DMS 273 treated with DMSO at 0.1 percent for 48 hours (cell line): Measurements from ENCODE around the gene SMPD1.

ENCODE experiments used
- DNase-seq: peaks from one replicate; lab custom pipeline; 2025; lab: John Stamatoyannopoulos, UW

The SMPD1 gene

DNA sequence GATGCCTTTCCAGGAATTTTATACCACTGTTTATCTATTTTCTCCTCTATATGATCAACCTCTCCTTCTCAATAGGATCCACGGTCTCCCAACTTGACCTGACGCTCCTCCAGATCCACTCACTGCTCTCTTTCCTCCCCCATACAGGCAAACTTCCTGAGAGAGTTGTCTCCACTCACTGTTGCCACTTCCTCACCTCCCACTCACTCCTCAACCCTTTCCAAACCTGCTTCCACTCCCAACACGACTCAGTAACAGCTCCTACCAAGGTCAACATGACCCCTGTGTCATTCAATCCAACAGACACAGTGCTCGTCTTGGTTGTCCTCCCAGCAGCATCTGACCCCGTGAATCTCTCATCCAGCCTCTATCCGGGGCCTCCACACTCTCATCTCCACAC is 25.5 kb downstream of the SMPD1 start:
- DNase-seq = no peak

- DNase-seq = no peak
Measured at GRCh38 chr11:6417907-6418556, 27.8 kb downstream of the SMPD1 start.

DNA sequence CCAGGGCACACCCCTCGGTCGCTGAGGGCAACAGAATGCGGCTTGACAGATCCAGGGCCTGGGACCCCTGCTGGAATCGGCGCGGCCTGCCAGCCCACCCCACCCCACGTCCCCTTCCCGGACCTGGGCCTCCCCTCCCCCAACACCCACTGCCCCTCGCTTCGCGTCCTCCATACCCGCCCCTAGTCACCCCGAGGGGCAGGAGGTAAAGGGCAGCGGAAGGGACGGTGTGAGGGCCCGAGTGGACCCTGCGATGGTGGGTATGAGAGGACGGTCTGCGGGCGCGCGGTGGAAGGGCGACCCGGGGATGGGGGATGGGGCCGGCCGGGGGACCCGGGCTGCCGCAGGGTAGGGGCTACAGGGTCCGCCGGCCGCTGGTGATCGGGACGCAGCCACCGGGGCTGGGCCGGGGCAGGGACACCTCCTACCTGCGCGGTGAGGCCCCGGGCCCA is 28.3 kb downstream of the SMPD1 start:
- no peak for DNase-seq

DNA sequence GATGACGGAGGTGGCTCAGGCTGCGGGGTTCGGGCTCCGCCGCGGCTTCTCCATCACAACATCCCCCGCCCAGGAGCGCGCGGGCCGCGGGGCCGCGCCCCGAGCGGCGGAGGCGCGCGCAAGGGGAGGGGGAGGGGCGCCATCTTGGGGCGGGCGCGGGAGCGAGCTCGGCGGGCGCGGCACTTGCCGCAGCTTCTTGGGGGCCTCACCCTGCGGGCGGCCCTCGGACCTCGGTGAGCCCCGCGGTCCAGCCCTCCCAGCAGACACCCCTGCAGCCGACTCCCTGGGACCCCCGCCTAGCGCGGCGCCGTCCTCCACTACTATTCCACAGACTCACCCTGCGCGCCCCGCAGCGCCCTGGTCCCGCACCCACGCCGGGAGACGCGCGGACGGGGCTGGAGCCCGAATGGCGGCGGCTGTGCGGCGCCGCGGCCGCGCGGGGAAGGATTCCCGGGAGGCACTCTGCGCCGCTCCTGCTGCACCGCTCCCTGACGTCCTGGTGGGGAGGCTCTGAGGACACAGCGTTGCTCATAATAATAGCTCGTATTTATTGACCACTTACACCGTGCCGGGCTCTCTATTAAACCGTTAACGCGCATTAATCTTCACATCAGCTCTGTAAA is 28.8 kb downstream of the SMPD1 start, which contains the start of gene APBB1:
TSS of gene APBB1 (minus strand) at position 86 of the 623 bp plus-strand sequence. CDS start 7,747 bp downstream, outside the sequence.
- DNase-seq = no peak

- no peak for DNase-seq
Measured at GRCh38 chr11:6420677-6421076, 30.4 kb downstream of the SMPD1 start.

DNA sequence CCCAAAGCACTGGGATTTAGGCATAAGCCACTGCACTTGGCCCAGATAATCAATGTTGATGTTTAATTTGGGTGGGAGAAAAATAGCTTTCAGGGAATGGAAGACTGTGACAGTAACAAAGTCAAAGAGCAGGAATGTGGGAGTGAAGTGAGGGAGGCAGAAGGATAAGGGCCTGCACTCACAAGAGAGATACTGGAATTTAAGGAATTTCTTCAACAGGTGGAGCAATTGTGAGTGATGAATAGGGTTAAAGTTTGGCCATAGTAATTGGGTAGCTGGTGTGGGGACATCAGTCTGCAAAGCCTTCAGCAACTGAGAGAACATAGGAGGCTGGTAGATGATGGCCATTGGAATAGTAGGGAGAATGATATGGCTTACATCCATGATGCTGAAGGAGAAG is 37.2 kb downstream of the SMPD1 start:
- no peak for DNase-seq

GRCh38 chr11:6431861-6432260 is 41.6 kb downstream of the SMPD1 start:
- no peak for DNase-seq

- DNase-seq = no peak
Measured at GRCh38 chr11:6433998-6434660, 43.9 kb downstream of the SMPD1 start.

GRCh38 chr11:6437423-6437822 is 47.1 kb downstream of the SMPD1 start:
- DNase-seq = no peak

- no peak for DNase-seq
Measured at GRCh38 chr11:6437993-6438392, 47.7 kb downstream of the SMPD1 start.

- no peak for DNase-seq
Measured at GRCh38 chr11:6438979-6439571, 48.8 kb downstream of the SMPD1 start.

- DNase-seq = no peak
Measured at GRCh38 chr11:6440906-6441358, 50.7 kb downstream of the SMPD1 start, which contains the start of gene HPX. Gene HPX (minus strand): TSS chr11:6440987. CDS start chr11:6440963, 24 bp downstream.

DNA sequence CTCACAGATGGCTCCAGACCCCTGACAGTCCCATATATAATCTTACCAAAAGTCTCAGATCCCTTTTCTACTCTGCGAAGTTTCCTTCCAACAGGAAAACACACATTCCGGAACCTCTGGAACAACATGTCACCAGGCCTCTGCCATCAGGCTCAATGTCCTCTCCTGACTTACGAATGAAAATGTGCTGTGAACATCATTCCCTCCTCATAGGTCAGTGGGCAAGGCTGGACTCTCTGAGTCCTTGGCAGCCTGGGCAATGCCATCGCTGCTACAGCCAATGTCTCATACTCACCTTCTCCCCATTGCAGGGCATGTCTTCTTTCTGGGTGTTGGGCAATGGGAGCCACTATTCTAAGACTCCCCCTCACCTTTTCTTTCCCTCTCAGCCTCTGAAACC is 52.2 kb downstream of the SMPD1 start:
- DNase-seq = no peak

DNA sequence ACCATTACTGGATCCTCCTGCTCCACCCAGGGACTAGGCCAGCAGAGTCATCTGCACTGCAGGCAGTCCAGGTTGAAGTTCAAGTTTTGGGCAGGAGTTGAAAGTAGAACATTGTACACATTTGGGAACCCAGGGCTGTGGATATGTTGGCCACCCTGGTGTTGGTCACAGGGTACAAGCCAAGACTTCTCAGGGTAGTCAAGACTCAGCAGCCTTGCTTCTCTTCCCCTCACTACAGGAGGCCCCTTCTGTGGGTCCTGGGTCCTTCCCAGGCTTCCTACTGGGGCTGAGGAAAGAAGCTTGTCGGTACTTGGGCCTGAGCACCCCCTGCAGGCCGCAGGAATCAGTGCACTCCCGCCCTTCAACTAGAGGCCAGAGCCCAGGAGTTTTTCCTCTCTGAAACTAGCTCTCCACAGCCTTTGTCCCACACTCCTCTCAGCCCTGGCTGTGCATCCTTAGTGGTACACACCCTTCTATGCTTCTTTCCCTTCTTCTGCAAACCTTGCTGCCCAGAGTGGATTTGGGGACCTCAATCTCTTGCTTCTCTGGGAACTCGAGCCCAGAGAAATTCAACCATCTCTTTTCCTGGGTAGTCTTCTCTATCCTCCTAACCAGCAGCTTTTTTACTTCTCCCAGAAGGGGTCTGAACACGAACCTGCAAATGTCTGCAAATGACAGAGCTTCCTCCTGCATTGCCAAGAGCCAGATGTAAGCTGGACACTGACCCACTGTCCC is 53.2 kb downstream of the SMPD1 start:
- DNase-seq = no peak
